ENCODE measurements around the gene CTU1. TPM values are rescaled to one million over a fixed set of nuclear protein-coding genes. Genes with fewer than 3 reads are reported as not detected.

CTU1 gene
- total and polyA plus RNA-seq, 10 of the 15 experiments (the other 5 are each of a cell fraction or from before 2014, with no cell fraction given) = 0.02 to 10.5 (median 3.0) TPM; not detected in 1

DNA sequence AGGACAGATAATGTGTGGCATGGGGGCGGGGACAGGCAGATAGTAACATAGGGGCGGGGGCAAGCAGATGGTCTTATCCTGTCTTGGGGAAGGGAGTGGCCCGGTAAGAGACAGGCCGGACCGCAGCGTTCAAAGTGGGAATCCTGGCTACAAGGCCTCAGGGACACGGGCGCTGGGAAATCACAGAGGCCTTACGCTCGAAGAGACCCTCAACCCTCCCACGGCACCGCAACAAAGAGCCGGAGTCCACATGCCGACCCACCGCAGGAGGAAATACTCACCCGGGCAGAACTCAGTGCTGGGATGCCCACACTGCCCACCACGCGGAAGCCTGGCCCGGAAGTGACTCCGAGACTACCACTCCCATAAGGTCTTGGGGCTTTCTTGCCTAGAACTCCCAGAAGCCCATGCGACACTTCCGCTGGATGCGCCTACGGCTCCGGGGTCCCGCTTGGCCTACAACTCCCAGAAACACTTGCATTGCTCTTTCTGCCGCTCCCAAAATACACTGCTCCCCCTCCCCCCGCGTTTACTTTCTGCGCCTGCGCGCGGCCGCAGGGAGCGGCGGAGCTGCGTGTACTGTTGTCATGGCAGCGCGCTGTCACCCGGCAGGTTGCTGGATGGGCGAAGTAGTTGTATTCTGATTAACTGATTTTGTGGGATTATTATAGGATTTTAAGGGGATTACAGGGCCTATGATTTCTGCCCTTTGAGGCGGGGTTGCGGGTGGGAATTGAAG lies at the start of gene CTU1 (continued):
- TF ChIP-seq PML (IDR thresholded peaks at IDR 0.05; ENCODE audit: low read length) (no peak), JUND (IDR thresholded peaks at IDR 0.05; ENCODE audit: low read depth, low read length) (0 out of 2 replicates have a peak, but pooled peaks have one; percentile 14), LARP7 (IDR thresholded peaks at IDR 0.05) (no peak), MYC (IDR thresholded peaks at IDR 0.05; ENCODE audit: insufficient read depth, insufficient read length, insufficient replicate concordance, low read length, severe bottlenecking) (peak; percentile 88), ZNF622 (IDR thresholded peaks at IDR 0.05) (no peak), POLR2AphosphoS5 (IDR thresholded peaks at IDR 0.05; ENCODE audit: low read length) (peak; percentile 71; the same call in 1 of the 2 replicates)
- TF ChIP-seq, protein P1, sequence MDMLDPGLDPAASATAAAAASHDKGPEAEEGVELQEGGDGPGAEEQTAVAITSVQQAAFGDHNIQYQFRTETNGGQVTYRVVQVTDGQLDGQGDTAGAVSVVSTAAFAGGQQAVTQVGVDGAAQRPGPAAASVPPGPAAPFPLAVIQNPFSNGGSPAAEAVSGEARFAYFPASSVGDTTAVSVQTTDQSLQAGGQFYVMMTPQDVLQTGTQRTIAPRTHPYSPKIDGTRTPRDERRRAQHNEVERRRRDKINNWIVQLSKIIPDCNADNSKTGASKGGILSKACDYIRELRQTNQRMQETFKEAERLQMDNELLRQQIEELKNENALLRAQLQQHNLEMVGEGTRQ (IDR thresholded peaks at IDR 0.05; ENCODE audit: borderline replicate concordance, low read depth, low read length) = no peak

DNA sequence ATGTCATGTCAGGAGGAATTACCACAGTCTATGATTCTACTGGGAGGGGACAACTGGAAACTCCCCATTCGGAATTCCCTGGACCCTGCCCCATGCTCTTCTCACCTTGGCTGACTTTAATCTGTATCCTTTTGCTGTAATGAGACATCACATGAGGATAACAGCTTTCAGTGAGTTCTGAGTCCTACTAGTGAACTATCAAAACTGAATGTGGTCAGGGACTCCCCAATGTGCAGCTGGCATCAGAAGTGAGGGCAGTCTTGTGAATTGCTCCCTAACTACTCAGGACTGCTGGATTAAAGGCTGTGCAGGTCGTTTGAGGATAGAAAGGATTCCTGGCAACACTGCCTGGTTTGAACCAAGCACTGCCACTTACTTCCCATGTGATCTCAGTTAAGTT lies 49.1 kb upstream of the CTU1 start:
- no TSS peak for BruUV-seq (replicated peaks)
- peaks cover 3% of the 10 kb centered on the region in 2 experiments for H3K27me3 ChIP-seq (replicated peaks in 1 of 2; ENCODE audit: control insufficient read depth in 2 of 2, insufficient read depth in 2 of 2, low read length in 1 of 2)
- POLR2A ChIA-PET = no interaction called here
- H3K4me1 ChIP-seq (ENCODE audit: control insufficient read depth, insufficient read depth, low read length) = no peaks in the 10 kb centered on the region; the same call in 1 of the 2 replicates
- CTCF ChIA-PET = interaction anchor here (0.6 to 10.1 kb wide), 8 partner anchors 9 to 102 kb away, joined by 3 to 121 read pairs (median 4); no protein-coding TSS in a partner anchor
- no peaks in the 10 kb centered on the region for H3K36me3 ChIP-seq (ENCODE audit: control insufficient read depth in 2 of 2, insufficient read depth in 2 of 2, low read length in 1 of 2)
- no peak overlapping the region for H3K27ac ChIP-seq (ENCODE audit: control insufficient read depth, insufficient read depth)
- H3K9ac ChIP-seq (ENCODE audit: control insufficient read depth, insufficient read depth, low read length) = no peak overlapping the region
- peak; percentile 68 for ATAC-seq
- no peak overlapping the region for H2AFZ ChIP-seq (ENCODE audit: control insufficient read depth, low read depth, low read length)
- SMC1A ChIA-PET (ENCODE audit: uncharacterized antibody, unreplicated experiment) = interaction anchor here (1.3 to 4.0 kb wide), 2 partner anchors 100 to 104 kb away, joined by 3 to 19 read pairs; no protein-coding TSS in a partner anchor
- intact Hi-C loops (cut with micrococcal nuclease; ENCODE audit: unreplicated experiment) (no loop called here), in situ Hi-C loops (cut with MboI) (loop anchor here (5.0 kb wide), 1 partner anchor 100 kb away; no protein-coding TSS in a partner anchor)
- no peaks in the 10 kb centered on the region; the same call in 1 of the 2 replicates for H4K20me1 ChIP-seq (ENCODE audit: control insufficient read depth, insufficient read depth)
- DNase-seq (ENCODE audit: low read depth, low spot score) = no peak
- RAD21 ChIA-PET (ENCODE audit: unreplicated experiment) = interaction anchor here (0.8 to 2.1 kb wide), 4 partner anchors 12 to 182 kb away, joined by 3 to 12 read pairs (median 4); no protein-coding TSS in a partner anchor
- no peak for FAIRE-seq
- 2% methylated on average over 2 of the region's 2 CpGs for WGBS (ENCODE audit: insufficient coverage, insufficient replicate concordance, low lambda C conversion rate, missing lambda C conversion rate)
- no peaks in the 10 kb centered on the region for H3K9me3 ChIP-seq (replicated peaks; ENCODE audit: control insufficient read depth, insufficient read depth, low read length)
- H3K4me2 ChIP-seq (ENCODE audit: control insufficient read depth, insufficient read depth) = no peak overlapping the region
- H3K4me3 ChIP-seq = no peak overlapping the region
- no peaks in the 10 kb centered on the region for H3K79me2 ChIP-seq (ENCODE audit: control insufficient read depth, insufficient read depth, low read length)
- TF ChIP-seq FOS (IDR thresholded peaks at IDR 0.05; ENCODE audit: borderline replicate concordance, extremely low read depth, insufficient read length) = no peak
- no peak for TF ChIP-seq DPF2 (IDR thresholded peaks at IDR 0.05)
- TF ChIP-seq MYB (IDR thresholded peaks at IDR 0.05; ENCODE audit: borderline replicate concordance, low read depth, low read length) = no peak
- no peak for TF ChIP-seq SMARCA5 (IDR thresholded peaks at IDR 0.05)
- no peak for TF ChIP-seq MEF2B (IDR thresholded peaks at IDR 0.05; ENCODE audit: partially characterized antibody, poor library complexity, severe bottlenecking)
- TF ChIP-seq TAF1 (IDR thresholded peaks at IDR 0.05; ENCODE audit: borderline replicate concordance, low read depth, low read length) = no peak

All from GM12878 (cell line).